GM19043 (cell line): ENCODE results near the gene PPM1A.
"Not testable (repeated sequence)": the region's sequence is repeated elsewhere in the genome, so short reads cannot be mapped to it uniquely, and the experiment has no call there.

Experiments used
- ATAC-seq: cut with Tn5 transposase; IDR thresholded peaks from one replicate; pipeline ENCODE4 v1.9.1; 2021; ENCODE audit warnings: low read depth; ENCODE audit not compliant: unreplicated experiment

PPM1A gene

DNA sequence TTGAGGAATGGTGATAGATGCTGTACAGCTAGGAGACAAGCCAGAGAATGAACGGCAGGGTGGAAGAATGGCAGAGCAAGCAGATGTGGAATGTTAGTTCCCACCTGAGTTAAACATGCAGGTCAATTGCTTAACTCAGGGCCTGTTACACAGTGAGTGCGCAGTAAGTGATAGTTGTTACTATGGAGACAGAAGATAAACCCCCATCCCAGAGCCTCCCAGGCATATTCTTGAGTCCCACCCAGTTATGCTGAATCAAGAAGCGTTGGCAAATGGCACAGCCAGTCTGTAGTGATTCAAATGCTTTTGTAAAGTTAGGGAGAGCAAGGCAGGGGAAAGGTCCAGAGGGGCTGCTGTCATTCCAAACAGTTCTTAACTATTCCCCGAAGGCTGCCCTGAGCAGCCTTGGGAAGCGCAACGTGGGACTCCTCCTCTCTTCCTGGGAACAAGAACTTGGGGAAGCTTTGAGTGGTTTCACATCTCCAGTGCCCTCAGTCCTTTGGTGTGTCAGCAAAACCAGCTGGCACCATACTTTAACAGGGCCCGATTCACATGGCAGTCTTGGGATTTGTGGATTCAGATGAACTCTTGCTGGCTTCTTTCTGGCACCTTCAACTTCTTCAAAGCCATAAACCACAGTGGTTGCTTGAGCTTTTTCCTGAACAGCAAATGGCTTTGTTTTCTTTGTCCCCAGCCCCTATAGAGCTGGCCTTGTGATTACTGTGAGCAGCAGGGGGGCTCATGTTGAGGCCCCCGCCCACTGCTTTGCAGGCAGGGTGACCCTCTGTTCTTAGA lies 66.4 kb downstream of the PPM1A start:
- ATAC-seq, result no peak

DNA sequence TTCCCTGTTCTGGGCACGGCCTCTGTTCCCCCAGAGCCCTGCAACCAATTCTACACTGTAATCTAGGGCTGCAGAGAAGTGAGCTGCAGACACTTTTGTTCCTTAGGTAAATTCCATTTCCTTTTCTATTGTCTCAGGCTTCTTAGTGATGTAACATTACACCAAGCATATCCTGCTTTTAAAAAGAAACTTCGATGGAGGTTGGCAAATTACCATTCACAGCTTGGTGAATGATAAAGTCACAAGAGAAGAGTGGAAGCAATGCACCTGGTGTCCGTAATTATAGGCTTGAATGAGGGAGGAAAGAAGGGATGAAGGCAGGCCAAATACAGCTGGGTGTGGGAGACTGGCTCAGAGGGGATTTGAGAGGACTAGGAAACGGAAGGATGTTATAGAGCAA lies 68.6 kb downstream of the PPM1A start:
- ATAC-seq, result no peak

DNA sequence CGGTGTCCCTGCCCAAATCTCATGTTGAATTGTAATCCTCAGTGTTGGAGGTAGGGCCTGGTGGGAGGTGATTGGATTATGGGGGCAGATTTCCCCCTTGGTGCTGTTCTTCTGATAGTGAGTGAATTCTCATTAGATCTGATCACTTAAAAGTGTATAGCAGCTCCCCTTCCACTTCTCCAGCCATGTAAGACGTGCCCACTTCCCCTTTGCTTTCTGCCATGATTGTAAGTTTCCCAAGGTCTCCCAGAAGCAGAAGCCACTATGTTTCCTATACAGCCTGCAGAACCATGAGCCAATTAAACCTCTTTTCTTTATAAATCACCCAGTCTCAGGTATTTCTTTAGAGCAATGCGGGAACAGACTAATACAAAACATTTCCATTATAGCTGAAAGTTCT lies 71.8 kb downstream of the PPM1A start:
- ATAC-seq, result not testable (repeated sequence)

DNA sequence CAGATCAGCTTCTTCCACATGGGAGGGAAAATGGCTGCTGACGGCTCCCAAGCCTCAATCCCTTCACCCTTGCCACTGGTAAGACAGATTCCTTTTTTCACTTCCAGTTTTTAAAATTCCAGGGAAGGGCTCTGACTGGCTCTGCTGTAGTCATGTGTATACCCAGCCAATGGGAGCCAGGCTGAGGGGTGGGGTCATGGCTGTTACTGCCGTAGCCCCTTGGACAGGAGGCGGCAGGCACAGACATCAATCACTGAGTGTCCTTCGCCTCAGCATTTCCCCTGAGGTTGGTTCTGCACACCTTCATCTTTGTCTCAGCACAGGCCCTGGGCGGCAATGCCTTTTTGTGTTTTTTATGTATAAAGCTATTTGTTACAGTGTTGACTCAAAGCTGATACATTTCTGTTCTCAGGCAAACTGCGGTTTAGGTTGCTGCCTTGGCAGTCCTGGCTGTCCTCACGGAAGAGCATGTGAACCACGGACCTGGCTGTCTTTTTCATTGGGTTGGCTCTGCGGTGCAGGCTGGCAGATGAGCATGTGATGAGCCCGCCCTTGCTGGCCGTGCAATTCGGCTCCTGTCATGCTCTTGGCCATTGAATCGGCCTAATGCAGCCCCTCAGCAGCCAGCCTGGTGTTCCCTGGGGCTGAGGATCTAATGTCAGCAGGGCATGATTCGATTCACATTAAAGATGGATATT lies 74.3 kb downstream of the PPM1A start:
- ATAC-seq, result no peak

DNA sequence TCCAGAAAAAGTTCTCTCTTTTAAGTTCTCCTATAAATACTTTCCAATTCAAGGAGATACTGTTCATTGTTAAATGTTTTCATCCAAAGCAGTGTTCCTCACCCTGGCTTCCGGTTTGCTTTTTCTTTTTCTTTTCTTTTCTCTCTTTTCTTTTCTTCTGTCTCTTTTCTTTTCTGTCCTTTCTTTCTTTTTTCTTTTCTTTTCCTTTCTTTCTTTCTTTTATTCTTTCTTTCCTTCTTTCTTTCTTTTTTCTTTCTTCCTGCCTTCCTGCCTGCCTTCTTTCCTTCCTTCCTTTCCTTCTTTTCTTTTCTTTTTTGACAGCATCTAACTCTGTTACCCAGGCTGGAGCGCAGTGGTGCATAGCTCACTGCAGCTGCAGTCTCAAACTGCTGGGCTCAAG lies 75.8 kb downstream of the PPM1A start:
- ATAC-seq, result no peak

DNA sequence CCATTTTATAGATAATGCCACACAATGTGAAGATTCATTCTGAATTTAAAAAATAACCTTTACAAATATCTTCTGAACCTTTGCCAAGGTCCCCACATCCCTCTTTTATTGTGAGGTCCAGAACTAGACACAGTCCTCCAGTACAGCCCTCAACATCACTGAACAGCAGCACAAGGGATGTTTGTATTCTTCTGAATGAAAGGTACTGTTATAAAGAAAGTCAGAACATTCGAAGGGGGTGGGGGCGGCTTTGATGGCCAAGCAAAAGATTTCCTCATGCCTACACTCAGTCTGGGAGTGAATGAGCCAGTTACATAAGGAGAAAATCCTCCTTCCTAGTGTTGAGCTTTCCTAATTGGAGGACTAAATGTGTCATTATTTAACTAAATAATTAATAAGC lies 77.3 kb downstream of the PPM1A start:
- ATAC-seq, result no peak

DNA sequence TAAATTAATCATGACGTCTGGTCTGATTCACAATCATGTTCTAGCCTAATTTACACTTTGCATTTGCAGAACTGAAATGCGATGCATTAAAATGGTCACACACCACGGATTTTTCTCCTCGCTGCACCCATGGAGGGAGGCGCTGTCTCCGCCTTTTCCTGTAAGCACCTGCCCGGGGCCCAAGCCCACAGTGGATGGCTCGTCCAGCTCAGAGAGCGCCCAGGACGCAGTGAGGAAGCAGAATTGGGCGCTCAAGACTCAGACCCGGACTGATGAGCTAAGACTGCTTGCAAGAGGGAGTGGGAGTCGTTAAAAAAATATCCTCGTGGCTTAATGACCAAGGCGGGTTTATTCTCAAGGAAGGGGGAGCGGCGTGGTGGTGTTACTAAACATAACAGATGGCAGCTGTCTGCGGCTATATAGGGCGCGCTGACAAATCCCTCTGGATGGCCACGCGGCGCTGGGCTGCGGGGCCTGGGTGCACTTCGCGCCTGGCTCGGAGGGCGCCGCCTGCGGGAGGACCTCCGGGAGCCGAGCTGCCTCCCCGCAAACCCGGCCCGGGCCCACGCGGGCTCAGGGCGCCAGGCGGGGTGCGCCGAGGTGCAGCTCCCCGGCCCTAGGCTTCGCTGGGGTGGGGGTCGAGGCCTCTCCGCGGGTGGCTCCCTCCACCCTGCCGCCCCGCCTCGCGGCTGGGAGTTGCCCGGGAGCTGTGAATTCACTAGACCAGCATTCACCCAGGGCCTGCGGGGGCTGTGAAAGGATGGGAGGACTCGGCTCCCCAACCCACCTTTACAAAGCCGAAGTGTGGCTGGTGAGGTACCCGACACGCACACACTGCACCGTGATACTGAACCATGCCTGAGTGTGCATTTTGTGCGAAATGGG lies 78.7 kb downstream of the PPM1A start:
- peak; percentile 43 for ATAC-seq

DNA sequence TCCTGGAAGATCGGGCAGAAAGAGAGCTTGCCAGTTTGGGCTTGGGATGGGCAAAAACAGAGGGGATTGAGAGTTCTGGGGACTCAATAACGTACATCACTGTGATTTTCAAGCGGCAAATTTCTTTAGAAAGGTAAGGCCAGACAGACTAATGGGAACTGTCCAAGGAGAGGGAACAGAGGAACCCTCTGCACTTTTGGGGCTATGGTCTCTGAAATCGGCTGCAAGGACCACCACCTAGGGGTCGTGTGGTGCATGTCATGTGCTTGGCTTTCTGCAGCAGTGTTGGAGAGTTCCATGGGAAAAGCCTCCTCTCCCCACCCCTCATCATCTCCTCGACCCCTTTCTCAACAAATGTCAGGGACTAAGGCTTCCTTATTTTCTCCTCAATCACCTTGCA lies 79.6 kb downstream of the PPM1A start:
- no peak for ATAC-seq

DNA sequence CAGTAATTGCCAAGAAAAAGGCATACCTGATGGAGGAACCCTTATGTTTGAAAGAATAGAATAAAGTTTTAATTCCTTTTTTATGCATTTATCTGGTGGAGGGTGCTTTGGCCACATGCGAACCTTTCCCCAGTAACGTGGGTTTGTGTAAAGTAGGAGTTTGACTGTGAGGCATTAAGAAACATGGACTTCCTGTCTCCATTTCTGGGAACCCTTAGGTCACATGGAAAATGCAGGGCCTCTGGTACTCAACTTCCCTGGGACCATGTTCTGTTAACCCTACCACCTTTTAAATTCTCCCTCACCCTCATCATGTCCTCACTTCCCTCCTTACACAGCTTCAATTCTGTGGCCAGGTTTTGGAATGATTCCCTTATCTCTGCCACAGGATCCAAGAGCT lies 80.3 kb downstream of the PPM1A start:
- no peak for ATAC-seq

DNA sequence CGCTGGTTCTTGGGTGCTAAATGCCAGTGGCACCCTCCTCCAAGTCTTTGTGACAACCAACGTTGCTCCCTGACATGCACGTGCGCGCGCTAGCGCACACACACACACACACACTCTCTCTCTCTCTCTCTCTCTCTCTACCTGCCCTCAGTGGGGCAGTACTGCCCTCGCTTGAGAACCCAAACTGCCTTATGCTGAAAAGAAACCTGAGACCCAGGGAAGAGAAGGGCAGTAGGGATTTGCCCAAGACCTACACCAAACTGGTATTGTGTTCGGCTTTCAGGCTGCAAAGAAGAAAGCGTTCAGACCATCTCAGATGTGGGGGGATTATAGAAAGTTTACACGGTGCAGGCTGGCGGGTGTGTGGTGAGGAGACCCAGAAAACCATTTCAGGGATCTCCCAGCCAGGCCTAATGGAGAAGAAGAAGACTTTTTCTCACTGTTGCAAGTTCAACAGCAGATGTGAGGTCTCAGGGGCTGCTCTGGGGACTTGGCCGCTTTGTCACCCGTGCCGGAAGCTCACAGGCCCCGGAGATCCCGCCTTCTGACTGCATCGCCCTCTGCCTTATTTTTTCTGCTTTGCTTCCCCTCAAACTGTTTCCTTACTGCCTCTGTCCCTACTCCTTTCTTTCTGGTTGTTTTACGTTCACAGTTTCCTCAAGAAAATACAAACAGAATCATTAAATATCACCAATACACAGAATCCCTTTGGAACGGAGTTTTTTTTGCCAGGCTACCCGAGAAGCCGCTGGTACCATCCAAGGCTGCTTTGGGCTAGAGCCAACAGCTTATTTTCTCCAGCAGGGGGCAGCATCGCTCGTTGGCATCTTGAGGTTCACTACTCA lies 82.4 kb downstream of the PPM1A start:
- peak; percentile 73 for ATAC-seq

DNA sequence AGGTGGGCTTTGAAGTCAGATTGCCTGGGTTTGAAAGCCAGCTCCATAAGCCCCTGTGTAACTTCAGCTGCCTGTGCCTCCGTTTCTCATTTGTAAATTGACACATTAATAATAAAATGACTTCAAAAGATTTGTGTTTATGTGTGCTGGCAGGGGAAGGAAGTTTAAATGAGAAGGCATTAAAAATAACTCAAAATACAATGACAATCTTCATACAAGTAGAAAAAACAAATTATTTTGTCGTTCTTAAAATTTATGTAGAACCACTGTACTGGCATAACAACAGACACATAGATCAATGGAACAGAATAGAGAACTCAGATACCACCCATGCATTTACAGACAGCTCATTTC lies 83.0 kb downstream of the PPM1A start:
- no peak for ATAC-seq

DNA sequence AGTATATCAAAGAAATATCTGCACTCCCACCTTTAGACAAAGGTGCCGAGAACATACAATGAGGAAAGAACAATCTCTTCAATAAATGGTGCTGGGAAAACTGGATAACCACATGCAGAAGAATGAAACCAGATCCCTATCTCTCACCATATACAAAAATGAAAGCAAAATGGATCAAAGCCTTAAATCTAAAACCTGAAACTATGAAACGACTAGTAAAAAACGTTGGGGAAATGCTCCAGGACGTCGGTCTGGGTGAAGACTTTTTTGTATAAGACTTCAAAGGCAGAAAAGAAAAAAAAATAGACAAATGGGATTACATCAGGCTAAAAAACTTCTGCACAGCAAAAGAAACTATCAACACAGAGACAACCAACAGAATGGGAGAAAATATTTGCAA lies 83.8 kb downstream of the PPM1A start:
- ATAC-seq, result no peak

DNA sequence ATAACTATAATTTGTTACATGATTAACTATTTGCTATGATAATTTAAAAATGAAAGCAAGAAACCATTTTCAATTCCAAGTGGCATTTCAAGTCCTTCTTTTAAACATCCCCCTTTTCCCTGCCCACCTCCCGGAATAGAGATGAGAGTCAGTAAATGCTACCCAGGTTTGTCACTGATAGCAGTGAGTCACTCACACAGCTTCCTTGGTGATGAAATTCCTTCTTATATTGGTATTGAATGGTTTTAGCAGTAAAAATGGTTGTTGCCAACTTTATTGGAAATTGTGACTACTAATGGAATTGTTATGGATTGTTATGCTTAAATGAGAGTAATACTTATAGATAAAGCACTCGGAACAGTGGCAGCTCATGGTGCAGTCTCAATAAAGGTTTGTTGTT lies 90.5 kb downstream of the PPM1A start:
- no peak for ATAC-seq

DNA sequence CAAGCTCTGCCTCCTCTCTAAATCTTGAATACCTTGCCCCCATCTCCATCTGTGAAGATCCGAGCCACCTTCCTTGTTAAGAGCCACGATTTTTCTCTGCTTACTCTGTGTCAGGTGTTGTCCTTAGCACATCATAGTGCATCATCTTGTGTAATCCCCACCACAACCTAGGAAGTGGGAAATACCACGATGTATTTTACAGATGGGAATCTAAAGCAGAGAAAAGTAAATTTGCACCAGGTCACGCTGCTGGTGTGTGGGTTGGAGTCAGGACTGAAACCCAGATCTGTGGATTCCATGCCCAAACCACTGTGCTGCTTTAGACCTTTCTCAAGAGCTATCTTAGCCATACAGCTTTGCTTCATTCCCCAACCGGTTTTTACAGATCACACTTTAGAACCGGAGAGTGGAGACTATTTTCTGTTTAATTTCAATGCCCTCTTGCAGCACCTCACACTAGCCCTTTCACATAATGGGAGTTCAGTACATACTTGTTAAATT lies 94.6 kb downstream of the PPM1A start:
- no peak for ATAC-seq

DNA sequence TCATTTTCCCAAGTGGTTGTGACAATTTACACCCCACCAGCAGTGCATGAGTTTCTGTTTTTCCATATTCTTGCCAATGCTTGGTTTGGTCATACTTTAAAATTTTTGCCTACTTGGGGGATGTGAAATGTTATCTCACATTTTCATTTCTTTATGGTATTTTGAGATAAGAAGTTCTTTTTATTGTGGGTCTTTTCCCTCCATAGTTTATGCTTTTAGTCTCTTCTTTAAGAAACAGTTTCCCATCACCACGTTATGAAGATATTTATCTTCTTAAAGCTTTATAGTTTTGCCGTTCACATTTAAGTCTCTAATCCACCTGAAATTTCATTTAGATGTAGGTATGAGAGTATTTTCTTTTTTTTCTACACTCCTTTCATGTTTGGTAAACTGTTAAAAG lies 95.7 kb downstream of the PPM1A start:
- ATAC-seq, result no peak

DNA sequence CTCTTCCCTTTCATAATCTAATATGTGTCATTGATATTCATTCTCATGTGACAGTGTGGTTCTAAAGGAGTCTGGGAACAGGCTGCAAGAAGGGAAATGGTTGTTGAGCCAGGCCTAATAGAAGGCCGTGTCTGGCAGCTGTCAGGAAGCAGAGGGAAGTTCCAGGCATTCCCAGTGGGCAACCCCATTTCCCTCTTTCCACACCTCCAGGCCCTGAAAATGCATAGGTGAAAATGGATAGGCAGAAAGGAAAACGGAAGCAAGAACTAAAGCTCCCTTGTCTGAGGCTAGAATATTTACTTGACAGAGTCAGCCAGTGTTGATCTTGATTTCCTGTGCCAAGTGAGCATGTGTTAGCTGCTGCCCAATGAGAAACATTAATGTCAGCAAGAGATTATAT lies 97.7 kb downstream of the PPM1A start:
- no peak for ATAC-seq

DNA sequence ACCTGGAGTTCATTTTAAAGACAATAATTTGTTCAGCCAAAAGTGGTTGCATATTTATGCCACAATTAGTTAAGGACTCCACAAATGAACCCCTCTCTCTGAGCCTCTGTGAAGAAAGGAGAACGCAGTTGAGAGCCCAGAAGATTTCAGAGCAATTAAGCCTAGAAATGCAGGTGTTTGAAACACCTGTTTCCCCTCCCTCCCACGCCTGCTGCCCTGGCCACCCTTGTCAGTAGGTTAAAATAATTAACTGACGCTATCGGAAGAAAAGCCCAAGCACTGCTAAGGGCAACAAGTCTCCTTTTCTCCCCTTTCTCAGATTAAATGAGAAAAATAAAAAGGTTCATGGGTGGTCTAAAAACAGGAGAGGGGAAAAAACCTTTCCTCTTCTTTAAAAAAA lies 99.2 kb downstream of the PPM1A start:
- ATAC-seq, result no peak
